GM12878 (cell line): ENCODE results near the gene OR4S1. TPM values are rescaled to one million over a fixed set of nuclear protein-coding genes. Genes with fewer than 3 reads are reported as not detected.

Experiments
- ATAC-seq: fragments of 200-7000 bp; cut with Tn5 transposase; 3 replicates; pipeline ENCODE4 v1.9.1; 2020; ENCODE audit warnings: mild to moderate bottlenecking, moderate library complexity
- Bru-seq: library from RNA; stranded (reverse); fragments of 400-500 nt; gene quantifications from one replicate; lab custom pipeline; 2021; lab: Mats Ljungman, UMichigan
- BruChase-seq, 2 experiments: library from RNA; stranded (reverse); fragments of 400-500 nt; gene quantifications; one replicate each; lab custom pipeline; 2021; lab: Mats Ljungman, UMichigan
- BruUV-seq: library from RNA; stranded (reverse); fragments of 400-500 nt; replicated peaks from 2 replicates; lab custom pipeline; 2021; lab: Mats Ljungman, UMichigan
- CTCF ChIA-PET: fragments of 300-600 bp; sonication (Branson Sonifier 250); formaldehyde crosslinking; extraction: SDS; loops from one replicate; lab custom pipeline; 2021; ENCODE audit warnings: inconsistent platforms; lab: Yijun Ruan, JAX
- POLR2A ChIA-PET: fragments of 350-600 bp; formaldehyde crosslinking; extraction: SDS; loops from one replicate; lab custom pipeline; 2021; ENCODE audit warnings: inconsistent platforms; lab: Charles Lee
- RAD21 ChIA-PET: fragments of 300-600 bp; sonication (Branson Sonifier 250); formaldehyde crosslinking; loops from one replicate; lab custom pipeline; 2023; ENCODE audit warnings: antibody characterized with exemption; ENCODE audit not compliant: unreplicated experiment; lab: Charles Lee
- SMC1A ChIA-PET: fragments of 300-600 bp; sonication (Branson Sonifier 250); formaldehyde crosslinking; loops from one replicate; lab custom pipeline; 2023; ENCODE audit not compliant: unreplicated experiment, uncharacterized antibody; lab: Charles Lee
- DNase-seq: peaks from one replicate; pipeline ENCODE4 v3.0.0-alpha.2; 2011; ENCODE audit warnings: low read depth, low spot score
- FAIRE-seq: peaks from 3 replicates; lab custom pipeline; 2011; peaks lifted over from hg19 to GRCh38; lab: Jason Lieb, UNC
- H2AFZ ChIP-seq: 2 replicates; pipeline ENCODE4 v1.6.0; 2011; ENCODE audit warnings: low read depth, low read length, control low read depth; ENCODE audit not compliant: control insufficient read depth
- H3K27ac ChIP-seq: 2 replicates; pipeline ENCODE4 v1.5.1; 2011; ENCODE audit warnings: control low read depth; ENCODE audit not compliant: control insufficient read depth, insufficient read depth
- H3K27me3 ChIP-seq, 2 experiments: replicated peaks in 1 of 2; 2 replicates each; pipeline versions ENCODE4 v1.6.0 to v1.6.1; 2011; ENCODE audit warnings: low read length in 1 of 2; ENCODE audit not compliant: control insufficient read depth in 2 of 2, insufficient read depth in 2 of 2
- H3K36me3 ChIP-seq, 2 experiments: 2 replicates each; pipeline ENCODE4 v1.5.1; 2011; ENCODE audit warnings: low read length in 1 of 2; ENCODE audit not compliant: control insufficient read depth in 2 of 2, insufficient read depth in 2 of 2
- H3K4me1 ChIP-seq: 2 replicates; pipeline ENCODE4 v1.6.1; 2011; ENCODE audit warnings: mild to moderate bottlenecking, low read length, moderate library complexity, mixed read lengths; ENCODE audit not compliant: control insufficient read depth, insufficient read depth
- H3K4me2 ChIP-seq: 2 replicates; pipeline ENCODE4 v1.6.0; 2011; ENCODE audit warnings: control low read depth; ENCODE audit not compliant: control insufficient read depth, insufficient read depth
- H3K4me3 ChIP-seq: fragments of 200-600 bp; sonication (generic); 2 replicates; pipeline ENCODE4 v1.5.1; 2016
- H3K79me2 ChIP-seq: 2 replicates; pipeline ENCODE4 v1.6.0; 2011; ENCODE audit warnings: low read length; ENCODE audit not compliant: control insufficient read depth, insufficient read depth
- H3K9ac ChIP-seq: 2 replicates; pipeline ENCODE4 v1.8.0; 2011; ENCODE audit warnings: low read length, control low read depth, mixed read lengths; ENCODE audit not compliant: control insufficient read depth, insufficient read depth
- H3K9me3 ChIP-seq: replicated peaks from 3 replicates; pipeline ENCODE4 v1.5.1; 2011; ENCODE audit warnings: mild to moderate bottlenecking, low read length; ENCODE audit not compliant: control insufficient read depth, insufficient read depth
- H4K20me1 ChIP-seq: 2 replicates; pipeline ENCODE4 v1.6.0; 2011; ENCODE audit not compliant: control insufficient read depth, insufficient read depth
- CEBPB ChIP-seq, 2 experiments: fragments of 150-350 bp in 1 of 2; IDR thresholded peaks; 2 replicates each; pipeline ENCODE4 v1.6.1; 2012 to 2014; ENCODE audit warnings: low read depth in 2 of 2, low read length in 2 of 2, borderline replicate concordance in 1 of 2, inconsistent platforms in 1 of 2
- CHD1 ChIP-seq: IDR thresholded peaks from 2 replicates; pipeline ENCODE4 v1.6.1; 2012; ENCODE audit warnings: low read depth, low read length, improper control_type of control experiment
- CHD2 ChIP-seq: IDR thresholded peaks from 2 replicates; pipeline ENCODE4 v1.6.1; 2011; ENCODE audit warnings: low read depth, low read length, improper control_type of control experiment, borderline replicate concordance
- CREB1 ChIP-seq: IDR thresholded peaks from 2 replicates; pipeline ENCODE4 v1.6.1; 2012; ENCODE audit warnings: low read depth, mild to moderate bottlenecking, inconsistent platforms
- CREM ChIP-seq: IDR thresholded peaks from 2 replicates; pipeline ENCODE4 v1.6.1; 2014; ENCODE audit warnings: antibody characterized with exemption, low read depth
- HDAC2 ChIP-seq: fragments of 200-600 bp; sonication (generic); IDR thresholded peaks from 2 replicates; pipeline ENCODE4 v1.6.1; 2017
- KDM1A ChIP-seq: fragments of 200-600 bp; sonication (generic); IDR thresholded peaks from 2 replicates; pipeline ENCODE4 v1.6.1; 2016; ENCODE audit warnings: borderline replicate concordance
- LARP7 ChIP-seq: fragments of 450-650 bp; IDR thresholded peaks from 2 replicates; pipeline ENCODE4 v1.6.1; 2017; ENCODE audit warnings: mild to moderate bottlenecking
- MTA3 ChIP-seq: IDR thresholded peaks from 2 replicates; pipeline ENCODE4 v1.6.1; 2012; ENCODE audit warnings: low read length, inconsistent platforms, borderline replicate concordance
- NFXL1 ChIP-seq: fragments of 450-650 bp; IDR thresholded peaks from 2 replicates; pipeline ENCODE4 v1.6.1; 2017; ENCODE audit warnings: antibody characterized with exemption, mild to moderate bottlenecking, borderline replicate concordance
- NFYB ChIP-seq: IDR thresholded peaks from 2 replicates; pipeline ENCODE4 v1.6.1; 2011; ENCODE audit warnings: low read depth, mild to moderate bottlenecking, low read length, improper control_type of control experiment, moderate library complexity; ENCODE audit not compliant: insufficient read depth
- PBX3 ChIP-seq: IDR thresholded peaks from 2 replicates; pipeline ENCODE4 v1.6.1; 2011; ENCODE audit warnings: mild to moderate bottlenecking, low read depth, low read length, moderate library complexity; ENCODE audit not compliant: insufficient replicate concordance
- POLR2A ChIP-seq: IDR thresholded peaks from 2 replicates; pipeline ENCODE4 v1.6.1; 2011; ENCODE audit warnings: low read depth, mild to moderate bottlenecking, low read length
- SMAD1 ChIP-seq: fragments of 450-650 bp; IDR thresholded peaks from 2 replicates; pipeline ENCODE4 v1.6.1; 2018; ENCODE audit warnings: mild to moderate bottlenecking, low read depth; ENCODE audit not compliant: partially characterized antibody
- SREBF1 ChIP-seq: IDR thresholded peaks from 2 replicates; pipeline ENCODE4 v1.6.1; 2012; ENCODE audit warnings: mild to moderate bottlenecking, low read length
- SUPT20H ChIP-seq: IDR thresholded peaks from 2 replicates; pipeline ENCODE4 v1.6.1; 2011; ENCODE audit warnings: low read depth, mild to moderate bottlenecking, low read length, moderate library complexity, borderline replicate concordance; ENCODE audit not compliant: control insufficient read depth
- WGBS: methylation state at CpG from one replicate; pipeline ENCODE4 v1.1.6; 2016; ENCODE audit warnings: low lambda C conversion rate; ENCODE audit not compliant: insufficient replicate concordance, insufficient coverage; ENCODE audit errors: missing lambda C conversion rate; 5-methylcytosine and 5-hydroxymethylcytosine counted together
- in situ Hi-C: fragments of 300-500 bp; cut with MboI; formaldehyde crosslinking; loops from 9 replicates; pipeline ENCODE4 v1.14.3; 2018; ENCODE audit warnings: mixed read lengths
- intact Hi-C: fragments of 100-400 bp; cut with micrococcal nuclease; formaldehyde crosslinking; loops from one replicate; pipeline ENCODE4 v1.14.2; 2022; ENCODE audit not compliant: unreplicated experiment
- long read RNA-seq, 2 experiments: library from polyadenylated mRNA; unstranded; transcript quantifications; one replicate each; pipeline ENCODE4 v2.0.0, GENCODE V29; 2019 to 2020
- polyA minus RNA-seq, 3 experiments: library from RNA; depleted of rRNA, polyadenylated mRNA; stranded (reverse); fragments of >200 nt; gene quantifications; 2 replicates each; pipeline ENCODE4 v1.2.3, GENCODE V29; 2011
- polyA plus RNA-seq, 11 experiments: library from polyadenylated mRNA; depleted of rRNA in 4 of 11; unstranded in 6 of 11; stranded (reverse) in 5 of 11; fragments of >200 nt; fragmentation: Nextera tagmentation in 4 of 11; fragmentation: Illumina TruSeq in 1 of 11; extraction: Ambion mirVana in 4 of 11; extraction: Trizol in 1 of 11; gene quantifications; 1 replicate in 1 of 11; 2 replicates in 10 of 11; pipeline versions ENCODE4 v1.2.1 to v1.2.3, GENCODE V29; 2011 to 2016; ENCODE audit warnings: inconsistent platforms in 2 of 11, missing spikeins in 2 of 11, low read depth in 1 of 11
- total RNA-seq, 4 experiments: library from RNA; depleted of rRNA in 3 of 4; stranded (reverse); fragments of >200 nt in 3 of 4; fragmentation: Illumina TruSeq in 1 of 4; extraction: Trizol in 1 of 4; gene quantifications; 2 replicates each; pipeline versions ENCODE4 v1.2.1 to v1.2.3, GENCODE V29; 2013 to 2021

The OR4S1 gene, protein sequence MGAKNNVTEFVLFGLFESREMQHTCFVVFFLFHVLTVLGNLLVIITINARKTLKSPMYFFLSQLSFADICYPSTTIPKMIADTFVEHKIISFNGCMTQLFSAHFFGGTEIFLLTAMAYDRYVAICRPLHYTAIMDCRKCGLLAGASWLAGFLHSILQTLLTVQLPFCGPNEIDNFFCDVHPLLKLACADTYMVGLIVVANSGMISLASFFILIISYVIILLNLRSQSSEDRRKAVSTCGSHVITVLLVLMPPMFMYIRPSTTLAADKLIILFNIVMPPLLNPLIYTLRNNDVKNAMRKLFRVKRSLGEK
- total RNA-seq (2013; cell fraction: nucleolus; rRNA removed), result not detected in 2 replicates
- total RNA-seq (2014; rRNA removed) (not detected in 2 replicates), total RNA-seq (2014; rRNA removed; fragmentation: Illumina TruSeq; extraction: Trizol) (not detected in 2 replicates), total RNA-seq (2021) (not detected in 2 replicates), polyA plus RNA-seq (2011; rRNA removed) (not detected in 2 replicates), polyA plus RNA-seq (2014; fragmentation: Illumina TruSeq; extraction: Trizol) (not detected in 2 replicates), polyA plus RNA-seq (2014; fragmentation: Nextera tagmentation; extraction: Ambion mirVana) (not detected), polyA plus RNA-seq (2014; rRNA removed) (not detected in 2 replicates), polyA plus RNA-seq (2016; fragmentation: Nextera tagmentation; extraction: Ambion mirVana) (not detected), polyA minus RNA-seq (2011; rRNA and poly(A)+ RNA removed) (not detected in 2 replicates), Bru-seq, nascent RNA (not detected), BruChase-seq, experiment 1, labeled RNA remaining after a 6-hour chase (not detected), BruChase-seq, experiment 2, labeled RNA remaining after a 2-hour chase (not detected)
- not detected for polyA plus RNA-seq (2011; ENCODE audit: low read depth)
- polyA plus RNA-seq (2011; cell fraction: cytosol; rRNA removed), result not detected in 2 replicates
- polyA plus RNA-seq (2011; cell fraction: nucleus; rRNA removed), result not detected in 2 replicates
- polyA plus RNA-seq (2012), result not detected in 2 replicates
- polyA minus RNA-seq (2011; cell fraction: cytosol; rRNA and poly(A)+ RNA removed), result not detected in 2 replicates
- polyA minus RNA-seq (2011; cell fraction: nucleus; rRNA and poly(A)+ RNA removed), result not detected in 2 replicates
- long read RNA-seq, experiment 1, result 0 reads
- long read RNA-seq, experiment 2, result 0 reads

DNA sequence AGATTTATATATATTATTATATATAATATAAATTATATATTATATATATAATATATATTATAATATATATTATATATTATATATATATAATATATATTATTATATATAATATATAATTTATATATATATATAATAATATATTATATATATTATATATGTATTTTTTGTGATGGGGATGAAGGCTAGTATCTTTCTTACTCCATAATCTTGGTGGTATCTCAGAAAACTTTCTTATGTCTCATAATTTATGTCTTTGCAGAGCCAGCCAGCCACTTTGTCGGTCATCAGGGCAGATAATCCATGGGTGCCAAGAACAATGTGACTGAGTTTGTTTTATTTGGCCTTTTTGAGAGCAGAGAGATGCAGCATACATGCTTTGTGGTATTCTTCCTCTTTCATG is at the start of gene OR4S1:
OR4S1 (plus strand) TSS at position 301 of the 400 bp plus-strand sequence; CDS start at position 301, 0 bp downstream.
- POLR2A ChIA-PET, result no interaction called here
- H4K20me1 ChIP-seq, result no peaks in the 10 kb centered on the region
- H2AFZ ChIP-seq, result no peak within 1 kb of the TSS
- H3K79me2 ChIP-seq, result no peaks in the 10 kb centered on the region
- no peak within 1 kb of the TSS for H3K4me2 ChIP-seq
- BruUV-seq, result no TSS peak
- no peak within 1 kb of the TSS for H3K4me3 ChIP-seq
- no peaks in the 10 kb centered on the region for H3K4me1 ChIP-seq
- in situ Hi-C loops (loop anchor here (10.0 to 25.0 kb wide), 2 partner anchors 369 to 1219 kb away; no protein-coding TSS in a partner anchor), intact Hi-C loops (loop anchor here (2.0 to 5.0 kb wide), 3 partner anchors 133 to 1691 kb away; no protein-coding TSS in a partner anchor)
- TF ChIP-seq HDAC2, result no peak
- TF ChIP-seq LARP7, result no peak
- TF ChIP-seq SUPT20H, result no peak
- no peak for TF ChIP-seq CEBPB (IDR thresholded peaks at IDR 0.05; ENCODE audit: borderline replicate concordance in 1 of 2, low read depth in 2 of 2, low read length in 2 of 2)
- no peak for TF ChIP-seq CREB1
- TF ChIP-seq NFXL1, result no peak
- TF ChIP-seq POLR2A, result no peak
- TF ChIP-seq CHD2, result no peak
- TF ChIP-seq KDM1A, result no peak
- no peak for TF ChIP-seq PBX3
- TF ChIP-seq MTA3, result no peak
- no peak for TF ChIP-seq CREM
- no peak for TF ChIP-seq SREBF1
- no peak for TF ChIP-seq SMAD1
- no peak for TF ChIP-seq CHD1
- TF ChIP-seq NFYB, result no peak
- no peak within 1 kb of the TSS for H3K27ac ChIP-seq
- no peak for DNase-seq
- CTCF ChIA-PET, result interaction anchor here (0.6 kb wide), 1 partner anchor 130 kb away, joined by 3 read pairs; no protein-coding TSS in a partner anchor
- SMC1A ChIA-PET, result no interaction called here
- WGBS, result 28% methylated on average over 1 of the region's 1 CpG
- no peaks in the 10 kb centered on the region for H3K9me3 ChIP-seq
- ATAC-seq, result no peak
- no peak for FAIRE-seq
- RAD21 ChIA-PET, result no interaction called here
- H3K27me3 ChIP-seq, result no peaks in the 10 kb centered on the region
- no peak within 1 kb of the TSS for H3K9ac ChIP-seq
- no peaks in the 10 kb centered on the region for H3K36me3 ChIP-seq
